Right cardiac atrium (tissue), 5 donors: ENCODE data around the gene TTLL9. TPM values are rescaled to one million over a fixed set of nuclear protein-coding genes. Genes with fewer than 3 reads are reported as not detected.

Source experiments
- ATAC-seq, 2 donors: fragments of 200-7000 bp; cut with Tn5 transposase; one replicate each; pipeline versions ENCODE4 v1.8.0 to v1.9.1; 2020; ENCODE audit warnings: moderate library complexity in 2 of 2, mild to moderate bottlenecking in 1 of 2
- DNase-seq, 3 donors: peaks; one replicate each; pipeline ENCODE4 v3.0.0-alpha.2; 2020
- H3K27ac ChIP-seq: one replicate; pipeline ENCODE4 v1.5.1; 2013; ENCODE audit warnings: mild to moderate bottlenecking, low read length, control low read depth, moderate library complexity
- H3K27me3 ChIP-seq: one replicate; pipeline ENCODE4 v1.6.1; 2013; ENCODE audit not compliant: control insufficient read depth, insufficient read depth
- H3K4me1 ChIP-seq: one replicate; pipeline ENCODE4 v1.6.1; 2013; ENCODE audit warnings: low read length; ENCODE audit not compliant: control insufficient read depth, insufficient read depth
- H3K4me3 ChIP-seq: one replicate; pipeline ENCODE4 v1.5.1; 2013; ENCODE audit warnings: low read length, control low read depth
- H3K9me3 ChIP-seq: one replicate; pipeline ENCODE4 v1.6.1; 2013; ENCODE audit warnings: low read length; ENCODE audit not compliant: control insufficient read depth
- WGBS: extraction: QIAGEN DNeasy Blood & Tissue Kit; methylation state at CpG from one replicate; pipeline ENCODE4 v1.1.7; 2013; 5-methylcytosine and 5-hydroxymethylcytosine counted together
- intact Hi-C, 4 donors: fragments of 100-400 bp; cut with DNase I; formaldehyde crosslinking; loops; one replicate each; pipeline versions ENCODE4 v1.11.0 to v1.14.0; 2022 to 2023
- polyA plus RNA-seq: library from polyadenylated mRNA; stranded (reverse); fragments of 200-250 nt; gene quantifications from one replicate; pipeline ENCODE4 v1.2.3, GENCODE V29; 2013
- total RNA-seq, 4 donors: library from RNA; stranded (reverse); fragmentation: NEBNext Ultra II Directional; extraction: Animal tissue kit (Norgen Biotek cat#: 25700); gene quantifications; one replicate each; pipeline ENCODE4 v1.2.1, GENCODE V29; 2021
- donor health status: healthy with polysubstance abuse.
- donor health status: DM: no; HTN: yes; CAD: no.
- donor health status: DM: no; HTN: no; CAD: no.
- donor health status: DM: no; HTN: yes; CAD: no; lungs with severe emphysema.
- donor health status: DM: yes; HTN: yes; CAD: no.

The TTLL9 gene
- total and polyA plus RNA-seq, 5 donors, result 0.14 to 0.19 (median 0.15) TPM; not detected in 2

DNA sequence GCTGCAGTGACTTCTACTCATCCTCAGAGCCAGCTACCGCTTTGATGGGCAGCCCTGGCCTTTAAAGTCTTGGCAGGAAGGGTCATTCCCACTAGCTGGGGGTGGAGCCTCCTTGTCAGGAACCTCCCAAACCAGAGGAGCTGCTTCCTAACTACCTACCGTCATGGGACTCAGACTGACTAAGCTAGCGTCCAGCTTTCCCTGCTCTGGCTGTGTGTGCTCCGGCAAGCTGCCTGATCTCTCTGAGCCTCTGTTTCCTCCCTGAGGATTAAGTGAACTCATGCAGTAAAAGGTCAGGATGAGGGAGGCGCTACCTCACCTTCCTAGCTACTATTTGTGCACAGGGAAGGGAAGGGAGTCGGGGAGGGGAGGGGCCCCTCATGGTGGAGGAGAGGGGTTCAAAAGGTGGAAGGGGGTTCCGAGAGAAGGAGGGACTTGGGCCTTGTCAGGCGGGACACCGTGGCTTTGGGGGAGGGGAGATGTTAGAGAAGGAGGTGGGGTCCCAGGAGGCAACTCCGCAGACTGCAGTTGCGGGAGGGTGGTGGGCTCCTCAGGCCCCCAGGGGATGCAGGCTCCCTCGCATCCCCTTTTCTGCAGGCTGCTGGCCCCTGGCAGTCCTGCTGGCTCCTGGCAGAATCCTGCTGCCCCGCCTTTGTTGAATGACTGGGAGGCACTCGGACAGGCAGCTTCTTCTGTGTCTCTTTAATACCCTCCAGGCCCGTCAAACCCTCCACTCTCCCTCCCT is 9.9 kb upstream of the TTLL9 start:
- DNase-seq, result peak in 2 of 3 donors; percentile 63 to 72
- Histone ChIP-seq H3K27ac (no peak overlapping the region), H3K9me3 (no peaks in the 10 kb centered on the region), H3K27me3 (no peaks in the 10 kb centered on the region), H3K4me1 (no peaks in the 10 kb centered on the region), H3K4me3 (peak overlapping the region; percentile 63)
- WGBS, result 7% methylated on average over 15 of the region's 15 CpGs
- intact Hi-C loops, result no loop called here
- peak; percentile 56 to 83 for ATAC-seq

DNA sequence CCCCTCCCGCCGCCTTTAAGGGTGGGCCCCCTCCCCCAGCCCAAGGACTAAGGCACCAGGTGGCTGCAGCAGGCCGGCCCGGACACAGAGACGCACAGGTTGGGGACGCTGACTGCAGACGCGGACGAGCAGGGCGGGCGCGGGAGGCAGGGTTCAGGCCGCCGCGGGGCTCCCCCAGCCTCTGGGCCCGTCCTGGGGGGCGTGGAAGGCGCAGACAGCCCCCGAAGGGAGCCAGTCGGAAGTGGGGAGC is 9.4 kb upstream of the TTLL9 start:
- Histone ChIP-seq H3K4me3 (peak overlapping the region; percentile 63), H3K9me3 (no peaks in the 10 kb centered on the region), H3K27ac (no peak overlapping the region), H3K27me3 (no peaks in the 10 kb centered on the region), H3K4me1 (no peaks in the 10 kb centered on the region)
- intact Hi-C loops, result no loop called here
- peak; percentile 34 to 40 for ATAC-seq
- WGBS, result under 1% methylated on average over 20 of the region's 20 CpGs
- no peak for DNase-seq

DNA sequence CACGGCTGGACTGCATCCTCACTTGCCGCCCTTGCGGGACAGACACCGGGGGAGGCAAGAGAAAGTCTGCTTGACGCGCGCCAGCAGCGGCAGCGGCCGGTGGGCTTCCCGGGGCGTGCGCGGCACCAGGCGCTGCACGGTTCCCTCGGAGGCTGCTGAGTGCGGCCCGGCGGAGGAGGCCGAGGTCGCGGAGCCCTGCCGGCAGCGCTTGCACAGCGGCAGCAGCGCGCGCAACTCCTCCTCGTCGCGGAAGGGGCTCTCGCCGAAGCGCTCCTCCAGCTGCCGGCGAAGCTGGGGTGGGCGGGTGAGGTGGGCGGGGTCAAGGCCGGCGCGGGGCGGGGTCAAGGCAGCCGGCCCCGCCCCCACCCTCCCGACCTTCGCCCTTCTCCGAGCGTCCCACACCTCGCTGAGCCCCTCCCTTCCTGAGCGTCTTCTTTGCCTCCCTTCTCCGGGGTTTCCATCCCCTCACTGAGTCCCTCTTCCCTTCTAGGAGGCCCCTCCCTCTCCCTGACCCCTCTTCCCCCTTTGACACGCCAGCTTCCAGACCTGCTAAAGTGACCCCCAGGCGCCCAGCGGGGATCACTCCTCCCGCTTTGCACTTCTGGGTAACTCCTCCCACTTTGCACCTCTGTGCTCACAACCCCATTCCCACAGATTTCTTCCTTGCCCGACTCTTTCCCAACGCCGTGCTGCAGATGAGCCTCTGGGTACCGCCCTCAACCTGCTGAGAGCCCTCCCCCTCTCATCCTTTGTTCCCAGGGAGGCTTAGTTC is 8.9 kb upstream of the TTLL9 start:
- Histone ChIP-seq H3K27ac (no peak overlapping the region), H3K4me1 (no peaks in the 10 kb centered on the region), H3K27me3 (no peaks in the 10 kb centered on the region), H3K9me3 (no peaks in the 10 kb centered on the region), H3K4me3 (peak overlapping the region; percentile 63)
- intact Hi-C loops, result no loop called here
- DNase-seq, result peak; percentile 78 to 91 (median 89)
- WGBS, result 7% methylated on average over 60 of the region's 60 CpGs
- peak; percentile 85 for ATAC-seq

DNA sequence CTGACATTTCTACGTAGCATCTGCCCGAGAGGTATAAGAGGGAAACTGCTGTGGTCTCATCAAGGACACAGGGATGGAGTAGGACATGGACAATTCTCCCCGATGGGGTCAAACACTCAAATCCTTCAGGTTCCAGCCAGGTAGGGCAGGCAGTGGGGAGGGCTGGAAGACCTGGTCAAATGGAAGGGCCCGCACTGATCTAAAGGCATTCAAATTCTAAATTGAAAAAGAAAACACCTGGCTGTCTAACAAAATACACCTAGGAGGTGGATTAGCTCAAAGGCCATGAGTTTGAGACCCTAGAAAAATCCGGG is 8.3 kb upstream of the TTLL9 start:
- intact Hi-C loops, result no loop called here
- Histone ChIP-seq H3K4me3 (no peak overlapping the region), H3K9me3 (no peaks in the 10 kb centered on the region), H3K27me3 (no peaks in the 10 kb centered on the region), H3K27ac (no peak overlapping the region), H3K4me1 (no peaks in the 10 kb centered on the region)
- WGBS, result 81% methylated on average over 5 of the region's 5 CpGs
- no peak for DNase-seq
- ATAC-seq, result no peak

DNA sequence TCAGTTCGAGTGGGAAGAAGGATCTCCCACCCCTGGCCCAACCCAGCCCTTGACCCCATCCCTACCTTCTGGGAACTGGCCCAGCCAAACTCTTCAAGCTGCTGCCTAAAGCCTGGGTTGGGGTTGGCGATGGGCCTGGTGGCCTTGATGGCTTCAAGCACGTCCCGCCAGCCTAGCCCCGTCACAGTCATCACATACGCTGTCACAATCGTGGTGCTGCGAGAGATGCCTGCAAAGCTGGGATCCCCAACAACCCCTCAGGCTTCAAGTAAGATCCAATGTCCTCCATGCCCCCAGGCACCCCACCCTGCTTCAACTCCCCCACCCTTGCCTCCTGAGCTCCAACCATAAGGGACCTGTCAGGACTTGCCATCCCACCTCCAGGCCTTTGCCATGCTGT is 7.9 kb upstream of the TTLL9 start:
- ATAC-seq (no peak), DNase-seq (no peak)
- intact Hi-C loops, result no loop called here
- no peak overlapping the region for H3K27ac ChIP-seq
- no peak overlapping the region for H3K4me3 ChIP-seq
- no peaks in the 10 kb centered on the region for H3K27me3 ChIP-seq
- H3K9me3 ChIP-seq, result no peaks in the 10 kb centered on the region
- H3K4me1 ChIP-seq, result no peaks in the 10 kb centered on the region
- WGBS, result 91% methylated on average over 8 of the region's 8 CpGs

DNA sequence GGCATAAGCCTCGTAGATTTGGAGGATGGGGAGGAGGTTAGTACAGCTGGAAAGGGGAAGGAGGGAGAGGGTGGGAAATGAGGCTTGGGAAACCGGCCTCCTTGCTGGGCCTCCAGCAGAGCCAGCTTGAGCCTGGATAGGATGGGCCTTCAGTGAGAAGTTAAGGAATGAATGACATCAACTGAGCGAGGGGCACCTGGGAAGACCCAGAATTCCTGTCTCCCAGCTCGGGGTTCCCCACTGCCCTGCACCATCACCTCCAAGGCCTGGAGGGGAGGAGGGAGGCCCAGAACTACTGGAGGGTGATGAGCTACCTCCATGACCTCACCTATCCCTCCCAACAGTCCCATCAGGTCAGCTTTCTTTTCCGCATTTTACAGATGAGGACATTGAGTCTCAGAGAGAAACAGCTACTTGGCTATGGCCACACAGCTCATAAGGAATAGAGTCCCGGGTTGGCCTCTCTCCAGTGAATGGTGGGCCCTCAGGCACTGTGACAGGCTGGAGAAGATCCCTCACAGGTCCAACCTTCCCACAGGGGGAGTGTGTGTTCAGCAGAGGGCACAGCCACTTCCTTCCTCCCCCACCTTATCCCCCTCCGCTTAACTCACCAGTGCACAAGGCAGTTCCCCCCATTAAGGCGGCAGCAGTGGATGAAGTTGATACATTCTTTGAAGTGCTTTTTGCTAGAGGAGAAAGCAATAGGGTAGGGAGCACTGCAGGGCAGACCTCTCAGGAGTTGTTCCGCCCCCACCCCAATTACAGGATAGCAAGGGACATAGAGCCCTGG is 6.9 kb upstream of the TTLL9 start:
- no peak for DNase-seq
- no peaks in the 10 kb centered on the region for H3K4me1 ChIP-seq

DNA sequence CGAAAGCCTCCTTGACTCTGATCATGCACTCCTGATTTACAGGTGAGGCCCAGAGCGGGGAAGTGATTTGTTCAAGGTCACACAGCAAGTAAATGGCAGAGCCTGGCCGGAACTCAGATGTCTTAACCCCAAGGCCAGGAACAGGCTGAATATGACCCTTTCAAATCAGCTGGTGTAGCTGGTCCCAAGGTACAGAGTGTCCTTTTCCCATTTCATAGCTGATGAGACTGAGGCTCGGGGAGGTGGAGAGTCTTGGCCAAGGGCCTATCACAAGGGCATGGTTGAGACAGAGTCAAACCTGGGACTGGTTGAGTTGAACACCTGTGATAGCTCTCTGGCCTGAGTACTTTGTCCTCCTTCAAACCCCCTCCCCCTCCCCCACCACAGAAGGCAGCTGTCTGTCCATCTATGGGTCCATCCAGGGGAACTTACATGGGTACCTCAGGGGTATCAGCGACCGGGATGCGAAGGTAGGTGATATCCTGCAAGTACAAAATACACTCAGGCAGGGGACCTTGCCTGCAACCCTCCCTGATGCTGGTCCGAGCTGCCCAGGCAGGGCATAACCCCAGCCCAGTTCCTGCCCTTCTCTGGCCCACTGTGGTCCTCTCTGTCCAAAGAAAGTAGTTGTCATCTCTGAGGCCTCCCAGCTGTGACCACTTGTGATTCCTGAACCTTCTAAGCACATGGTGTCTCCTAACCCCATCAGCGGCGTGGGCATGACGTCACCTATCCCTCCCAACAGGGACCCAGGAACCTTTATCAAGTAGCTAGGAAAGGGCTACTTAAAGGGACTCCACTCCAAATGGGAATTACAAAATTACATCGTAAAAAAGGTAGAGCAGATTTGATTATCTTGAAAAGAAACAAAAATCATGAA is 5.7 kb upstream of the TTLL9 start:
- intact Hi-C loops, result no loop called here
- 91% methylated on average over 12 of the region's 12 CpGs for whole genome bisulfite sequencing
- no peak overlapping the region for H3K27ac ChIP-seq

More for the DNA sequence above, 6.9 kb upstream of the TTLL9 start:
- intact Hi-C loops, result no loop called here
- no peaks in the 10 kb centered on the region for H3K27me3 ChIP-seq
- 91% methylated on average over 9 of the region's 9 CpGs for WGBS
- H3K27ac ChIP-seq, result no peak overlapping the region
- H3K4me3 ChIP-seq, result no peak overlapping the region
- ATAC-seq, result no peak
- no peaks in the 10 kb centered on the region for H3K9me3 ChIP-seq

DNA sequence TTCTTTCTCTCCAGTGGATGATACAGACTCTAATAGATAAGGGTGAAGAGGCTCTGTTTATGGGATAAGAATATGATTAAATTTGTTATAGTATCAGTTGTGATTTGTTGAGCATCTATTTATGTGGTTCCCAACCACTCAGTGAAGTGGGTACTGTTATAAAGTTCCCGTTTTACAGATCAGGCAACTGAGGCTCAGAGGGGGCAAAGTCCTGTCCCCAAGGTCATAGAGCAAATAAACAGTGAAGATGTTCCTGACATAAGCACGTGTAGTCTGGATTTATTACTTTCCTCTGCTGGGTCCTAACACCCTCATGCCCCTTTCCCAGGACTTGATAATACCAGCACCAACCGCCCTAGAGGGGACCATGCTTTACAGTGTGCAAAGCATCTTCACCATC is 4.2 kb upstream of the TTLL9 start:
- ATAC-seq (no peak), DNase-seq (no peak)
- H3K27ac ChIP-seq, result no peak overlapping the region
- peaks cover 2% of the 10 kb centered on the region for H3K4me1 ChIP-seq
- intact Hi-C loops, result no loop called here
- 77% methylated on average over 3 of the region's 3 CpGs for WGBS
- H3K4me3 ChIP-seq, result no peak overlapping the region
- no peaks in the 10 kb centered on the region for H3K27me3 ChIP-seq
- H3K9me3 ChIP-seq, result no peaks in the 10 kb centered on the region

More for the DNA sequence above, 5.7 kb upstream of the TTLL9 start:
- ATAC-seq (no peak), DNase-seq (no peak)
- H3K4me1 ChIP-seq, result no peaks in the 10 kb centered on the region
- no peaks in the 10 kb centered on the region for H3K9me3 ChIP-seq
- no peaks in the 10 kb centered on the region for H3K27me3 ChIP-seq
- H3K4me3 ChIP-seq, result no peak overlapping the region

DNA sequence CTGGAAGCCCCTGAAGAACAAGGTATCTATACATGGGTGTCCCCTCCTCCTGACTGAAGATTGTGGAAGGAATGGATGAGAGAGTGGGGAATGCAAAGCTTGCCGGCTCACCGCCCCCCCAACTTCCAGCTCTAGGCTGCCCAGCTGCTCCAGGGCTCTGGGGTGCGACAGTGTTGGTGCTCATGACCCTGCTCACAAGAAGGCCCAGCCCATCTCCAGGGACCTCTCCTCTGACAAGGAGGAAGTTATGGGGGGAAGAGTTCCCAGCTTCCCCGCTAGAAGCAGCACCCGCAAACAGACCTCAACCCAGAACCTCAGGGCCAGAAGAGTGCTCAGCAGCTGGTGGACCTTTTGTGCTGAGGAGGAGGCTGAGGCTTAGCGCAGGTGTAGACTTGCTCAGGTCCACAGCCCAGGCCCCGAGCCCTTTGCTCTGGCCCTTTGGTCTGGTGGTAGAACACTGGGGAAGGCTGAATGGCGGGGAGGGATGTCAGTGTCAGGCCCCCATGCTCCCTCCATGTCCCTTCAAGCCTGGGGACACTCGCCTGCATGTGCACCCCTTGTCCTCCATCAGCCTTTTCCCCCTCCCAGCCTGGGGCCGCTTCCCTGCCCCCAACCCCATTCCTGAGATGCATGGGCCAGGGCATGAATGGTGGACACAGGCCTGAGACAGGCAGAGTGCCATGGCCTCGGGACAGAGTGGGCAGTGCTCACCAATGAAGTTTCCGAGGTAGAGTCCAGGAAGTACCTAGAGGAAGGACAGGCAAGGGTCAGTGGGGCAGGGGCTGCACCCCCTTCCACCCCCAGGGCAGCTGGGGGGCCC is 1.4 kb upstream of the TTLL9 start:
- Histone ChIP-seq H3K9me3 (no peaks in the 10 kb centered on the region), H3K4me3 (peak overlapping the region; percentile 60), H3K27me3 (no peaks in the 10 kb centered on the region), H3K27ac (no peak overlapping the region), H3K4me1 (peaks cover 2% of the 10 kb centered on the region)
- DNase-seq (no peak), ATAC-seq (no peak)
- intact Hi-C loops, result no loop called here
- 75% methylated on average over 12 of the region's 12 CpGs for WGBS

DNA sequence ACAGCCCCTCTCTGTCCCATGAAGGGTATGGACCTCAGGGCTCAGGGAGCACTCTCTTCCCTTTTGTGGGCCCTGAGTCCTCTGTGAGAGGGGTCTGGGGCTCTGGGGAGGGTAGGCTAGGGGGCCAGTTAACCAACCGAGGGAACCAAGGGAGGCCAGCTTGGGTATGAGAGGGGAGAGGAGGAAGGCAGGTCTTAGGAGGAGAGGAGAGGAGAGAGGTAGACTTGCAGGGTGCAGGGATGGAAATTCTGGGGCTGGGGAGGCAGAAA is 827 bp upstream of the TTLL9 start:
- Histone ChIP-seq H3K4me1 (peaks cover 2% of the 10 kb centered on the region), H3K9me3 (no peaks in the 10 kb centered on the region), H3K27me3 (no peaks in the 10 kb centered on the region), H3K4me3 (peak overlapping the region; percentile 60), H3K27ac (peak overlapping the region; percentile 25)
- intact Hi-C loops, result no loop called here
- 9% methylated on average over 1 of the region's 1 CpG for WGBS
- no peak for DNase-seq
- no peak for ATAC-seq
